SH-SY5Y (cell line): ENCODE measurements around the gene ESR2.

Source experiments
- GATA2 ChIP-seq: IDR thresholded peaks from 2 replicates; pipeline ENCODE4 v1.6.1; 2011; ENCODE audit warnings: mild to moderate bottlenecking, low read depth, low read length
- GATA3 ChIP-seq: IDR thresholded peaks from 2 replicates; pipeline ENCODE4 v1.6.1; 2011; ENCODE audit warnings: low read depth, mild to moderate bottlenecking, low read length, moderate library complexity

The ESR2 gene

GRCh38 chr14:64053694-64054669, 240.2 kb downstream of the ESR2 start:
- TF ChIP-seq GATA3 (no peak), GATA2 (no peak)

GRCh38 chr14:64049616-64050381, 244.4 kb downstream of the ESR2 start:
- TF ChIP-seq GATA3 = no peak
- TF ChIP-seq GATA2 = no peak

- TF ChIP-seq GATA2 = no peak
- no peak for TF ChIP-seq GATA3
Measured at GRCh38 chr14:64045091-64045490, 249.1 kb downstream of the ESR2 start.

GRCh38 chr14:64040044-64040443, 254.1 kb downstream of the ESR2 start:
- TF ChIP-seq GATA2 (no peak), GATA3 (no peak)

GRCh38 chr14:64038841-64039542, 255.2 kb downstream of the ESR2 start:
- TF ChIP-seq GATA3 = no peak
- no peak for TF ChIP-seq GATA2

GRCh38 chr14:64035143-64035542, 259.0 kb downstream of the ESR2 start:
- no peak for TF ChIP-seq GATA2
- TF ChIP-seq GATA3 = no peak
